A673 (cell line): Measurements from ENCODE around the gene OXTR. TPM values are rescaled to one million over a fixed set of nuclear protein-coding genes. Genes with fewer than 3 reads are reported as not detected.

ENCODE experiments used
- BruUV-seq: library from RNA; stranded (reverse); fragments of 400-500 nt; replicated peaks from 2 replicates; lab custom pipeline; 2021; lab: Mats Ljungman, UMichigan
- CTCF ChIA-PET: fragments of 300-600 bp; sonication (Branson Sonifier 250); formaldehyde crosslinking; loops from one replicate; lab custom pipeline; 2022; ENCODE audit warnings: antibody characterized with exemption; lab: Charles Lee
- POLR2A ChIA-PET: fragments of 300-600 bp; sonication (Branson Sonifier 250); formaldehyde crosslinking; loops from one replicate; lab custom pipeline; 2022; ENCODE audit warnings: antibody characterized with exemption; ENCODE audit not compliant: low non-redundant PET; lab: Charles Lee
- DNase-seq: peaks from one replicate; pipeline ENCODE4 v3.0.0-alpha.2; 2015; ENCODE audit warnings: low spot score
- H3K27ac ChIP-seq: fragments of 200-600 bp; sonication (generic); 2 replicates; pipeline ENCODE4 v1.5.1; 2016; ENCODE audit warnings: mixed run types, low read depth, mild to moderate bottlenecking, mixed read lengths, antibody characterized with exemption, low read length; ENCODE audit not compliant: poor library complexity, severe bottlenecking
- H3K27me3 ChIP-seq: fragments of 200-600 bp; sonication (generic); replicated peaks from 2 replicates; pipeline ENCODE4 v1.6.1; 2017; ENCODE audit warnings: mixed run types, low read depth, mild to moderate bottlenecking, mixed read lengths, antibody characterized with exemption, low read length; ENCODE audit not compliant: insufficient read depth, poor library complexity
- H3K36me3 ChIP-seq: fragments of 200-600 bp; sonication (generic); 2 replicates; pipeline ENCODE4 v1.6.1; 2016; ENCODE audit warnings: mixed run types, mild to moderate bottlenecking, mixed read lengths, antibody characterized with exemption, low read length; ENCODE audit not compliant: insufficient read depth, poor library complexity, severe bottlenecking
- H3K4me1 ChIP-seq: fragments of 200-600 bp; sonication (generic); 2 replicates; pipeline ENCODE4 v1.6.1; 2017; ENCODE audit warnings: mixed run types, mild to moderate bottlenecking, mixed read lengths, antibody characterized with exemption, low read length; ENCODE audit not compliant: insufficient read depth, poor library complexity, severe bottlenecking
- H3K4me3 ChIP-seq: fragments of 200-600 bp; sonication (generic); 2 replicates; pipeline ENCODE4 v1.5.1; 2016; ENCODE audit warnings: low read depth, mixed run types, mild to moderate bottlenecking, mixed read lengths, low read length; ENCODE audit not compliant: poor library complexity, severe bottlenecking
- H3K9me3 ChIP-seq: fragments of 200-600 bp; sonication (generic); 2 replicates; pipeline ENCODE4 v1.6.1; 2016; ENCODE audit warnings: mixed run types, low read depth, mild to moderate bottlenecking, mixed read lengths, antibody characterized with exemption, low read length; ENCODE audit not compliant: poor library complexity, severe bottlenecking
- CTCF ChIP-seq: fragments of 300-800, 200-600 bp; sonication (generic); conservative IDR thresholded peaks from 2 replicates; pipeline ENCODE4 v1.5.1; 2017; ENCODE audit warnings: low read depth, mild to moderate bottlenecking, antibody characterized with exemption, low read length, moderate library complexity, mixed read lengths
- EZH2 ChIP-seq: fragments of 200-600 bp; sonication (generic); IDR thresholded peaks from 2 replicates; pipeline ENCODE4 v1.6.1; 2017; ENCODE audit warnings: borderline replicate concordance, low read depth, mild to moderate bottlenecking, mixed read lengths, antibody characterized with exemption, low read length; ENCODE audit not compliant: poor library complexity, severe bottlenecking
- intact Hi-C: fragments of 100-400 bp; cut with micrococcal nuclease; formaldehyde crosslinking; loops from one replicate; pipeline ENCODE4 v1.10.0; 2022; ENCODE audit not compliant: unreplicated experiment
- total RNA-seq: library from RNA; stranded (reverse); gene quantifications from 2 replicates; pipeline ENCODE4 v1.2.3, GENCODE V29; 2021

The OXTR gene
- total RNA-seq, 1 experiment from 2014 or later: 6.5 TPM

GRCh38 chr3:8739757-8740504, 29.5 kb downstream of the OXTR start:
- no peaks in the 10 kb centered on the region for H3K9me3 ChIP-seq
- BruUV-seq: no TSS peak
- no peak for TF ChIP-seq EZH2
- no peak for TF ChIP-seq CTCF
- CTCF ChIA-PET: no interaction called here
- no peak overlapping the region for H3K4me3 ChIP-seq
- no peaks in the 10 kb centered on the region for H3K36me3 ChIP-seq
- POLR2A ChIA-PET: no interaction called here
- no peaks in the 10 kb centered on the region for H3K27me3 ChIP-seq
- intact Hi-C loops: no loop called here
- H3K4me1 ChIP-seq: no peaks in the 10 kb centered on the region
- DNase-seq: no peak
- H3K27ac ChIP-seq: no peak overlapping the region

- Histone ChIP-seq H3K4me3 (no peak overlapping the region), H3K27ac (no peak overlapping the region), H3K27me3 (no peaks in the 10 kb centered on the region), H3K9me3 (no peaks in the 10 kb centered on the region), H3K4me1 (no peaks in the 10 kb centered on the region), H3K36me3 (no peaks in the 10 kb centered on the region)
- DNase-seq: no peak
- no TSS peak for BruUV-seq
- ChIA-PET CTCF (no interaction called here), POLR2A (no interaction called here)
- intact Hi-C loops: no loop called here
- TF ChIP-seq CTCF (no peak), EZH2 (no peak)
These were observed 30.8 kb downstream of the OXTR start for GRCh38 chr3:8738639-8739038.

- POLR2A ChIA-PET: no interaction called here
- CTCF ChIA-PET: no interaction called here
- no TSS peak for BruUV-seq
These were observed 31.6 kb downstream of the OXTR start for GRCh38 chr3:8737823-8738222.

More at GRCh38 chr3:8737823-8738222, 31.6 kb downstream of the OXTR start:
- no peak overlapping the region for H3K27ac ChIP-seq
- no peaks in the 10 kb centered on the region for H3K36me3 ChIP-seq
- H3K4me3 ChIP-seq: no peak overlapping the region
- H3K9me3 ChIP-seq: no peaks in the 10 kb centered on the region
- H3K4me1 ChIP-seq: no peaks in the 10 kb centered on the region
- H3K27me3 ChIP-seq: no peaks in the 10 kb centered on the region
- intact Hi-C loops: no loop called here
- no peak for TF ChIP-seq EZH2
- TF ChIP-seq CTCF: no peak
- DNase-seq: no peak
